Brain microvascular endothelial cell (primary cell): ENCODE results near the gene SCRN1.

Experiments
- DNase-seq: peaks from one replicate; pipeline ENCODE4 v3.0.0-alpha.2; 2020
- H3K27ac ChIP-seq: fragments of 250-450 bp; sonication (Bioruptor Pico); 2 replicates; pipeline ENCODE4 v1.5.1; 2020; ENCODE audit warnings: mild to moderate bottlenecking, moderate library complexity
- H3K27me3 ChIP-seq: fragments of 250-450 bp; sonication (Bioruptor Pico); replicated peaks from 2 replicates; pipeline ENCODE4 v1.5.1; 2020; ENCODE audit warnings: mild to moderate bottlenecking
- H3K36me3 ChIP-seq: fragments of 250-450 bp; sonication (Bioruptor Pico); replicated peaks from 2 replicates; pipeline ENCODE4 v1.5.1; 2020; ENCODE audit warnings: mild to moderate bottlenecking
- H3K4me3 ChIP-seq: 2 replicates; pipeline ENCODE4 v1.5.1; 2011; ENCODE audit warnings: low read depth, mild to moderate bottlenecking, control low read depth, low read length, moderate library complexity
- CTCF ChIP-seq: IDR thresholded peaks from 2 replicates; pipeline ENCODE4 v1.5.1; 2011; ENCODE audit warnings: low read depth, mild to moderate bottlenecking, moderate library complexity, low read length, control low read depth, inconsistent platforms; ENCODE audit errors: missing control alignments
- in situ Hi-C: cut with HindIII; loops from 2 replicates; pipeline ENCODE4 v1.10.0; 2017; ENCODE audit warnings: low sequenced_read_pairs, low pct_ligation_motif_present

SCRN1 gene

GRCh38 chr7:29873644-29874294 lies 115.8 kb downstream of the SCRN1 start:
- Histone ChIP-seq H3K27ac (no peak overlapping the region), H3K36me3 (no peaks in the 10 kb centered on the region), H3K27me3 (peaks cover 4% of the 10 kb centered on the region), H3K4me3 (no peak overlapping the region)
- no peak for DNase-seq
- in situ Hi-C loops, result no loop called here
- TF ChIP-seq CTCF, result no peak

- peak; percentile 72 for DNase-seq
- peak overlapping the region; percentile 3 for H3K27ac ChIP-seq
- in situ Hi-C loops, result no loop called here
- H3K4me3 ChIP-seq, result no peak overlapping the region
- peaks cover 4% of the 10 kb centered on the region for H3K27me3 ChIP-seq
- no peaks in the 10 kb centered on the region for H3K36me3 ChIP-seq
- no peak for TF ChIP-seq CTCF
Measured at GRCh38 chr7:29871787-29872398, 117.7 kb downstream of the SCRN1 start.
